ENCODE results near the gene IL37.
"Not testable (repeated sequence)": the region's sequence is repeated elsewhere in the genome, so short reads cannot be mapped to it uniquely, and the experiment has no call there.

Gene IL37

GRCh38 chr2:112923237-112923966 lies 12.4 kb downstream of the IL37 start:
- no peak for DNase-seq (ENCODE audit: low read depth in 2 of 2)

GRCh38 chr2:112923967-112924338 lies 13.0 kb downstream of the IL37 start:
- no peak for DNase-seq (ENCODE audit: low read depth in 2 of 2)

GRCh38 chr2:112924360-112924759 lies 13.4 kb downstream of the IL37 start:
- DNase-seq (ENCODE audit: low read depth in 2 of 2): no peak

- DNase-seq (ENCODE audit: low read depth in 2 of 2): no peak
These were observed 13.9 kb downstream of the IL37 start for GRCh38 chr2:112924821-112925220.

GRCh38 chr2:112926707-112927106 lies 15.7 kb downstream of the IL37 start:
- DNase-seq (ENCODE audit: low read depth in 2 of 2): no peak

GRCh38 chr2:112927745-112928144 lies 16.8 kb downstream of the IL37 start:
- DNase-seq (ENCODE audit: low read depth in 2 of 2): no peak

- no peak for DNase-seq (ENCODE audit: low read depth in 2 of 2)
These were observed 22.3 kb downstream of the IL37 start for GRCh38 chr2:112933261-112933660.

- DNase-seq (ENCODE audit: low read depth in 2 of 2): not testable (repeated sequence)
These were observed 23.2 kb downstream of the IL37 start for GRCh38 chr2:112934117-112934516.

- no peak for DNase-seq (ENCODE audit: low read depth in 2 of 2)
These were observed 25.9 kb downstream of the IL37 start for GRCh38 chr2:112936927-112937232.

GRCh38 chr2:112938904-112939303 lies 27.9 kb downstream of the IL37 start:
- DNase-seq (ENCODE audit: low read depth in 2 of 2): no peak

GRCh38 chr2:112939425-112939824 lies 28.5 kb downstream of the IL37 start:
- DNase-seq (ENCODE audit: low read depth in 2 of 2): no peak

GRCh38 chr2:112940859-112941625 lies 30.1 kb downstream of the IL37 start:
- no peak for DNase-seq (ENCODE audit: low read depth in 2 of 2)

GRCh38 chr2:112941753-112942653 lies 31.0 kb downstream of the IL37 start:
- peak; percentile 60 to 69 for DNase-seq (ENCODE audit: low read depth in 2 of 2)

GRCh38 chr2:112942654-112943002 lies 31.7 kb downstream of the IL37 start:
- no peak for DNase-seq (ENCODE audit: low read depth in 2 of 2)

- DNase-seq (ENCODE audit: low read depth in 2 of 2): no peak
These were observed 34.0 kb downstream of the IL37 start for GRCh38 chr2:112944971-112945370.

GRCh38 chr2:112946086-112946485 lies 35.1 kb downstream of the IL37 start:
- no peak for DNase-seq (ENCODE audit: low read depth in 2 of 2)

- no peak for DNase-seq (ENCODE audit: low read depth in 2 of 2)
These were observed 36.4 kb downstream of the IL37 start for GRCh38 chr2:112947374-112947773.

GRCh38 chr2:112949456-112949855 lies 38.5 kb downstream of the IL37 start:
- DNase-seq (ENCODE audit: low read depth in 2 of 2): no peak

- no peak for DNase-seq (ENCODE audit: low read depth in 2 of 2)
These were observed 43.4 kb downstream of the IL37 start for GRCh38 chr2:112954364-112954763.

- no peak for DNase-seq (ENCODE audit: low read depth in 2 of 2)
These were observed 46.5 kb downstream of the IL37 start for GRCh38 chr2:112957511-112957910.

GRCh38 chr2:112958428-112959108 lies 47.6 kb downstream of the IL37 start:
- no peak for DNase-seq (ENCODE audit: low read depth in 2 of 2)

All from stimulated activated CD8-positive, alpha-beta memory T cell treated with anti-CD3 and anti-CD28 coated beads, Interleukin-2, amount 100 ng/mL, for 48 hours (primary cell).